A549 (cell line): ENCODE data around the gene CD9.

Experiments used
- CHD2 ChIP-seq: fragments of 150-350 bp; IDR thresholded peaks from 2 replicates; pipeline ENCODE4 v1.6.1; 2014; ENCODE audit warnings: low read length; ENCODE audit not compliant: partially characterized antibody
- CTCF ChIP-seq: fragments of >200 bp; sonication (Bioruptor Twin); formaldehyde crosslinking; IDR thresholded peaks from 3 replicates; pipeline ENCODE4 v1.5.1; 2016
- EP300 ChIP-seq, 2 experiments: fragments of >200 bp; sonication (Bioruptor Twin); formaldehyde crosslinking; IDR thresholded peaks; 2 replicates in 1 of 2; 3 replicates in 1 of 2; pipeline ENCODE4 v1.6.1; 2016 to 2017
- KDM5A ChIP-seq: fragments of 200-600 bp; sonication (generic); IDR thresholded peaks from 2 replicates; pipeline ENCODE4 v1.6.1; 2016; ENCODE audit warnings: antibody characterized with exemption, mild to moderate bottlenecking
- MAFK ChIP-seq: fragments of 450-650 bp; IDR thresholded peaks from 2 replicates; pipeline ENCODE4 v1.6.1; 2014; ENCODE audit not compliant: partially characterized antibody
- POLR2A ChIP-seq: IDR thresholded peaks from 2 replicates; pipeline ENCODE4 v1.6.1; 2012; ENCODE audit warnings: mild to moderate bottlenecking, low read length
- RAD21 ChIP-seq, 2 experiments: fragments of >200 bp in 1 of 2; sonication (Bioruptor Twin) in 1 of 2; formaldehyde crosslinking in 1 of 2; IDR thresholded peaks in 1 of 2; conservative IDR thresholded peaks in 1 of 2; 2 replicates in 1 of 2; 3 replicates in 1 of 2; pipeline ENCODE4 v1.6.1; 2012 to 2018; ENCODE audit warnings: inconsistent platforms in 1 of 2
- REST ChIP-seq: fragments of 200-600 bp; sonication (generic); IDR thresholded peaks from 2 replicates; pipeline ENCODE4 v1.6.1; 2016; ENCODE audit warnings: antibody characterized with exemption, mild to moderate bottlenecking, moderate library complexity
- RNF2 ChIP-seq: fragments of 200-600 bp; sonication (generic); IDR thresholded peaks from 2 replicates; pipeline ENCODE4 v1.6.1; 2016; ENCODE audit warnings: low read depth, mild to moderate bottlenecking, antibody characterized with exemption, moderate library complexity, borderline replicate concordance
- SMC3 ChIP-seq: fragments of >200 bp; sonication (Bioruptor Twin); formaldehyde crosslinking; IDR thresholded peaks from 3 replicates; pipeline ENCODE4 v1.6.1; 2018; ENCODE audit warnings: inconsistent platforms
- USF2 ChIP-seq: fragments of 450-650 bp; IDR thresholded peaks from 2 replicates; pipeline ENCODE4 v1.6.1; 2014; ENCODE audit warnings: antibody characterized with exemption
- ZNF302 ChIP-seq: fragments of 250-450 bp; sonication (Bioruptor Pico); IDR thresholded peaks from 2 replicates; pipeline ENCODE4 v1.9.0; 2021; ENCODE audit warnings: inconsistent platforms, mild to moderate bottlenecking, moderate library complexity

GRCh38 chr12:6204533-6205143, 4.4 kb downstream of the CD9 start:
- TF ChIP-seq POLR2A (no peak), CTCF (no peak), RAD21 (conservative IDR thresholded peaks at IDR 0.05 in 1 of 2, IDR thresholded peaks at IDR 0.05 in 1 of 2) (no peak; a peak in 1 of 5 replicates), CHD2 (no peak), USF2 (no peak), ZNF302 (CRISPR knock-in tag) (no peak), MAFK (no peak), RNF2 (no peak), KDM5A (no peak), REST (no peak), EP300 (IDR thresholded peaks at IDR 0.05) (no peak), SMC3 (no peak)
